Measurements from ENCODE around the gene ARMC3. TPM values are rescaled to one million over a fixed set of nuclear protein-coding genes. Genes with fewer than 3 reads are reported as not detected.

ARMC3 gene
- total RNA-seq, 1 experiment from 2014 or later = 0.09 TPM

- no CpG with 5 or more reads among the region's 7 CpGs for WGBS (ENCODE audit: extremely low coverage, insufficient read length, low lambda C conversion rate)
These were observed 87.3 kb downstream of the ARMC3 start for GRCh38 chr10:23015021-23015707.

More at GRCh38 chr10:23015021-23015707, 87.3 kb downstream of the ARMC3 start:
- Mint-ChIP-seq H3K36me3 (ENCODE audit: insufficient read depth in 1 of 3, low read depth in 3 of 3) (no peaks in the 10 kb centered on the region), H3K27me3 (ENCODE audit: low read depth) (peaks cover 8% of the 10 kb centered on the region), H3K4me1 (no peaks in the 10 kb centered on the region; a peak in 1 of 4 replicates), H3K4me3 (no peak overlapping the region), H3K9me3 (no peaks in the 10 kb centered on the region; a peak in 1 of 5 replicates), H3K27ac (no peak overlapping the region)
- Histone ChIP-seq H3T11ph (ENCODE audit: low read length) (no peak overlapping the region), H2BK12ac (ENCODE audit: insufficient read length, low read depth, low read length) (no peak overlapping the region), H3K27ac (ENCODE audit: insufficient read length, low read depth, low read length) (no peak overlapping the region), H3K23ac (ENCODE audit: insufficient read length, low read depth, low read length) (no peak overlapping the region), H3K23me2 (ENCODE audit: insufficient read length, low read depth, low read length, poor library complexity, severe bottlenecking) (no peaks in the 10 kb centered on the region), H2BK15ac (ENCODE audit: low read depth, low read length) (no peak overlapping the region), H3K79me1 (ENCODE audit: insufficient read depth, low read depth, low read length, poor library complexity, severe bottlenecking) (no peaks in the 10 kb centered on the region), H3K18ac (ENCODE audit: insufficient read length, low read depth, low read length) (no peak overlapping the region), H2AK5ac (ENCODE audit: insufficient read length, low read length) (no peak overlapping the region), H3K14ac (ENCODE audit: insufficient read depth, low read length) (no peak overlapping the region), H3K9ac (ENCODE audit: extremely low read depth, insufficient read length, low read length) (no peak overlapping the region), H3K4me2 (ENCODE audit: insufficient read depth, insufficient read length, low read length) (no peak overlapping the region), H3K4me1 (ENCODE audit: insufficient read depth, low read length) (no peaks in the 10 kb centered on the region), H2BK20ac (ENCODE audit: low read depth, low read length, poor library complexity, severe bottlenecking) (no peak overlapping the region), H2BK120ac (ENCODE audit: low read depth, low read length, poor library complexity, severe bottlenecking) (no peak overlapping the region), H2BK5ac (ENCODE audit: insufficient read length, low read length) (no peak overlapping the region), H4K8ac (replicated peaks; ENCODE audit: insufficient read length, low read depth, low read length) (no peak overlapping the region), H3K79me2 (ENCODE audit: insufficient read depth, low read length) (no peaks in the 10 kb centered on the region), H3K27me3 (ENCODE audit: insufficient read depth, low read length) (no peaks in the 10 kb centered on the region; the same call in 1 of the 2 replicates), H3K9me3 (ENCODE audit: control insufficient read depth, low read depth, low read length) (no peaks in the 10 kb centered on the region), H2AFZ (ENCODE audit: low read length) (no peak overlapping the region), H4K20me1 (ENCODE audit: control insufficient read depth, insufficient read depth, insufficient read length) (no peaks in the 10 kb centered on the region), H4K5ac (ENCODE audit: insufficient read length, low read depth, low read length) (no peak overlapping the region), H4K91ac (ENCODE audit: insufficient read length, low read depth, low read length) (no peak overlapping the region), H3K56ac (ENCODE audit: insufficient read length, low read depth, low read length) (no peak overlapping the region), H3K4ac (ENCODE audit: low read depth, low read length) (no peak overlapping the region)
- no peak for DNase-seq
- TF ChIP-seq CTCF (conservative IDR thresholded peaks at IDR 0.05) = no peak

Data from H9 (cell line).